H1 (cell line): ENCODE data around the gene NCOA6. TPM values are rescaled to one million over a fixed set of nuclear protein-coding genes. Genes with fewer than 3 reads are reported as not detected.

ENCODE experiments used
- CTCF ChIA-PET: fragments of 300-600 bp; sonication (Branson Sonifier 250); formaldehyde crosslinking; loops from one replicate; lab custom pipeline; 2021; ENCODE audit not compliant: partially characterized antibody; lab: Charles Lee
- POLR2A ChIA-PET: fragments of 300-600 bp; sonication (Branson Sonifier 250); formaldehyde crosslinking; loops from one replicate; lab custom pipeline; 2021; ENCODE audit warnings: inconsistent platforms; ENCODE audit not compliant: partially characterized antibody; lab: Charles Lee
- DNase-seq, 2 experiments: peaks; one replicate each; pipeline versions ENCODE4 v3.0.0 to v3.0.0-alpha.2; 2010 to 2022; ENCODE audit warnings: low spot score in 2 of 2, low read depth in 1 of 2, mixed read lengths in 1 of 2
- FAIRE-seq: peaks from 2 replicates; lab custom pipeline; 2011; peaks lifted over from hg19 to GRCh38; lab: Jason Lieb, UNC
- H2AFZ ChIP-seq: 2 replicates; pipeline ENCODE4 v1.8.1; 2012; ENCODE audit warnings: low read length, inconsistent platforms
- H2AK5ac ChIP-seq: 2 replicates; pipeline ENCODE4 v1.6.1; 2013; ENCODE audit warnings: low read depth, low read length
- H2BK120ac ChIP-seq: replicated peaks from 2 replicates; pipeline ENCODE3; 2013; ENCODE audit warnings: low read depth, low read length, inconsistent platforms
- H2BK12ac ChIP-seq: 2 replicates; pipeline ENCODE4 v1.6.1; 2013; ENCODE audit warnings: low read depth, low read length
- H2BK15ac ChIP-seq: 2 replicates; pipeline ENCODE4 v1.6.1; 2013; ENCODE audit warnings: low read length
- H2BK20ac ChIP-seq: 2 replicates; pipeline ENCODE4 v1.6.1; 2013; ENCODE audit warnings: low read length
- H2BK5ac ChIP-seq: 2 replicates; pipeline ENCODE4 v1.6.1; 2013; ENCODE audit warnings: low read depth, low read length
- H3K14ac ChIP-seq: 2 replicates; pipeline ENCODE4 v1.6.1; 2013; ENCODE audit warnings: inconsistent platforms; ENCODE audit not compliant: insufficient read length
- H3K18ac ChIP-seq: 2 replicates; pipeline ENCODE4 v1.6.1; 2013; ENCODE audit warnings: low read length; ENCODE audit errors: extremely low read depth
- H3K23ac ChIP-seq: 2 replicates; pipeline ENCODE4 v1.6.1; 2013; ENCODE audit warnings: inconsistent platforms; ENCODE audit not compliant: insufficient read length
- H3K23me2 ChIP-seq: 2 replicates; pipeline ENCODE4 v1.6.1; 2013; ENCODE audit warnings: low read depth, low read length
- H3K27ac ChIP-seq: 2 replicates; pipeline ENCODE4 v1.6.1; 2011; ENCODE audit warnings: low read depth, low read length, inconsistent platforms
- H3K27me3 ChIP-seq, 4 experiments: replicated peaks in 1 of 4; 1 replicate in 1 of 4; 2 replicates in 3 of 4; pipeline versions ENCODE4 v1.6.1 to v1.8.1; 2011 to 2013; ENCODE audit warnings: low read length in 3 of 4, mild to moderate bottlenecking in 3 of 4, inconsistent platforms in 2 of 4, mixed read lengths in 2 of 4, moderate library complexity in 1 of 4; ENCODE audit not compliant: control insufficient read depth in 3 of 4, insufficient read depth in 3 of 4; ENCODE audit errors: extremely low read depth in 1 of 4
- H3K36me3 ChIP-seq, 4 experiments: 2 replicates each; pipeline versions ENCODE4 v1.6.1 to v1.8.1; 2011 to 2013; ENCODE audit warnings: mild to moderate bottlenecking in 4 of 4, low read length in 3 of 4, moderate library complexity in 2 of 4, control low read depth in 1 of 4, inconsistent platforms in 1 of 4; ENCODE audit not compliant: insufficient read depth in 4 of 4, control insufficient read depth in 2 of 4
- H3K4ac ChIP-seq: replicated peaks from 2 replicates; pipeline ENCODE3; 2013; ENCODE audit warnings: low read length, low read depth, mixed read lengths, inconsistent platforms; ENCODE audit not compliant: insufficient read length
- H3K4me1 ChIP-seq, 4 experiments: replicated peaks in 1 of 4; 1 replicate in 1 of 4; 2 replicates in 3 of 4; pipeline versions ENCODE4 v1.6.1 to v1.8.1; 2011 to 2013; ENCODE audit warnings: low read length in 3 of 4, inconsistent platforms in 2 of 4, mixed read lengths in 1 of 4; ENCODE audit not compliant: insufficient read depth in 4 of 4, control insufficient read depth in 3 of 4
- H3K4me2 ChIP-seq, 2 experiments: 2 replicates each; pipeline versions ENCODE4 v1.6.1 to v1.8.1; 2011 to 2013; ENCODE audit warnings: low read depth in 2 of 2, low read length in 2 of 2, control low read depth in 1 of 2, inconsistent platforms in 1 of 2, mild to moderate bottlenecking in 1 of 2; ENCODE audit not compliant: insufficient read depth in 1 of 2
- H3K4me3 ChIP-seq, 4 experiments: fragments of 200-600, 300-600 bp in 1 of 4; sonication (generic), shearing (Covaris generic), sonication (Bioruptor Twin) in 1 of 4; 2 replicates each; pipeline versions ENCODE4 v1.5.1 to v1.8.1; 2011 to 2016; ENCODE audit warnings: low read length in 4 of 4, low read depth in 3 of 4, control low read depth in 2 of 4, inconsistent platforms in 2 of 4, mild to moderate bottlenecking in 2 of 4, mixed read lengths in 1 of 4, moderate library complexity in 1 of 4; ENCODE audit not compliant: insufficient read depth in 2 of 4; ENCODE audit errors: extremely low read depth in 1 of 4
- H3K56ac ChIP-seq: replicated peaks from 2 replicates; pipeline ENCODE3; 2013; ENCODE audit warnings: low read depth, mild to moderate bottlenecking, mixed read lengths, low read length, inconsistent platforms; ENCODE audit not compliant: insufficient read length
- H3K79me1 ChIP-seq: 2 replicates; pipeline ENCODE4 v1.6.1; 2013; ENCODE audit warnings: low read depth, low read length, control low read depth
- H3K79me2 ChIP-seq, 2 experiments: 2 replicates each; pipeline versions ENCODE4 v1.6.1 to v1.8.1; 2012 to 2013; ENCODE audit warnings: low read length in 2 of 2, mild to moderate bottlenecking in 2 of 2, inconsistent platforms in 1 of 2; ENCODE audit not compliant: insufficient read depth in 2 of 2, control insufficient read depth in 1 of 2
- H3K9ac ChIP-seq, 4 experiments: replicated peaks in 1 of 4; 1 replicate in 1 of 4; 2 replicates in 3 of 4; pipeline versions ENCODE4 v1.6.1 to v1.8.1; 2011 to 2013; ENCODE audit warnings: low read depth in 3 of 4, low read length in 3 of 4, control low read depth in 2 of 4, mild to moderate bottlenecking in 2 of 4, moderate library complexity in 2 of 4, inconsistent platforms in 1 of 4; ENCODE audit errors: extremely low read depth in 1 of 4
- H3K9me3 ChIP-seq, 2 experiments: 2 replicates each; pipeline versions ENCODE4 v1.6.1 to v1.8.1; 2012 to 2013; ENCODE audit warnings: mild to moderate bottlenecking in 2 of 2, moderate library complexity in 2 of 2, control low read depth in 1 of 2, inconsistent platforms in 1 of 2, low read depth in 1 of 2, low read length in 1 of 2, mixed read lengths in 1 of 2; ENCODE audit not compliant: insufficient read depth in 2 of 2
- H4K20me1 ChIP-seq, 2 experiments: replicated peaks in 1 of 2; 2 replicates each; pipeline versions ENCODE3 to v1.8.1; 2011 to 2013; ENCODE audit warnings: inconsistent platforms in 2 of 2, low read length in 2 of 2, mild to moderate bottlenecking in 1 of 2; ENCODE audit not compliant: insufficient read depth in 2 of 2, control insufficient read depth in 1 of 2
- H4K5ac ChIP-seq: 2 replicates; pipeline ENCODE4 v1.6.1; 2013; ENCODE audit warnings: low read length, low read depth, mixed read lengths, inconsistent platforms; ENCODE audit not compliant: insufficient read length
- H4K8ac ChIP-seq: 2 replicates; pipeline ENCODE4 v1.8.0; 2013; ENCODE audit warnings: mild to moderate bottlenecking, moderate library complexity, low read length, inconsistent platforms; ENCODE audit not compliant: insufficient read depth; ENCODE audit errors: extremely low read depth
- H4K91ac ChIP-seq: replicated peaks from 2 replicates; pipeline ENCODE3; 2013; ENCODE audit warnings: low read length, mixed read lengths, inconsistent platforms; ENCODE audit not compliant: insufficient read length
- CTBP2 ChIP-seq: IDR thresholded peaks from 2 replicates; pipeline ENCODE4 v1.7.0; 2011; ENCODE audit warnings: borderline replicate concordance, mild to moderate bottlenecking, moderate library complexity, mixed read lengths, low read length; ENCODE audit not compliant: insufficient read depth, insufficient read length
- RBBP5 ChIP-seq: IDR thresholded peaks from 2 replicates; pipeline ENCODE4 v1.7.1; 2012; ENCODE audit warnings: low read depth, mild to moderate bottlenecking, inconsistent platforms, low read length, moderate library complexity, borderline replicate concordance
- TEAD4 ChIP-seq: IDR thresholded peaks from 2 replicates; pipeline ENCODE4 v1.6.1; 2012; ENCODE audit warnings: low read depth, low read length, inconsistent platforms, mixed read lengths
- WGBS, 2 experiments: shearing (Covaris generic) in 1 of 2; methylation state at CpG; one replicate each; pipeline versions ENCODE4 v1.1.6 to v1.1.7; 2013 to 2015; ENCODE audit warnings: low lambda C conversion rate in 2 of 2, mixed read lengths in 2 of 2, inconsistent platforms in 1 of 2, low coverage in 1 of 2, missing lambda C conversion rate in 1 of 2; ENCODE audit not compliant: insufficient replicate concordance in 2 of 2, insufficient coverage in 1 of 2, insufficient read length in 1 of 2; ENCODE audit errors: extremely low coverage in 1 of 2, missing lambda C conversion rate in 1 of 2; 5-methylcytosine and 5-hydroxymethylcytosine counted together
- polyA plus RNA-seq, 7 experiments: library from polyadenylated mRNA; depleted of rRNA in 3 of 7; stranded (reverse) in 5 of 7; unstranded in 2 of 7; fragments of >200 nt in 5 of 7; fragments of 200-250 nt in 2 of 7; gene quantifications; 1 replicate in 5 of 7; 2 replicates in 1 of 7; 4 replicates in 1 of 7; pipeline versions ENCODE4 v1.2.1 to v1.2.3, GENCODE V29; 2011 to 2013; ENCODE audit warnings: missing spikeins in 2 of 7, mixed read lengths in 2 of 7
- total RNA-seq: library from RNA; stranded (reverse); fragmentation: NEBNext Ultra II Directional; extraction: Animal tissue kit (Norgen Biotek cat#: 25700); gene quantifications from 2 replicates; pipeline ENCODE4 v1.2.1, GENCODE V29; 2021

Gene NCOA6
- total and polyA plus RNA-seq, 2 of the 8 experiments (the other 6 are each of a cell fraction or from before 2014, with no cell fraction given) = 9.0 to 9.5 TPM

- FAIRE-seq = no peak
- CTCF ChIA-PET = interaction anchor here (0.9 to 1.3 kb wide), 4 partner anchors 9 to 32 kb away, joined by 3 to 5 read pairs (median 4); no protein-coding TSS in a partner anchor
- no peak overlapping the region for H2BK120ac ChIP-seq
- no peak for TF ChIP-seq RBBP5
- TF ChIP-seq TEAD4 = no peak
- no peak for TF ChIP-seq CTBP2
These were observed 36.1 kb upstream of the NCOA6 start for GRCh38 chr20:34861386-34862084.

More at GRCh38 chr20:34861386-34862084, 36.1 kb upstream of the NCOA6 start:
- Histone ChIP-seq H2BK12ac (no peak overlapping the region), H3K4me1 (peaks cover 5 to 15% (median 7%) of the 10 kb centered on the region in 4 experiments; a peak in 6 of 7 replicates), H3K9ac (no peak overlapping the region), H3K79me1 (no peaks in the 10 kb centered on the region), H3K36me3 (peaks cover 0 to 5% (median 4%) of the 10 kb centered on the region in 4 experiments; a peak in 6 of 8 replicates), H3K79me2 (no peaks in the 10 kb centered on the region), H3K4me3 (no peak overlapping the region), H2BK5ac (no peak overlapping the region), H3K56ac (no peak overlapping the region), H3K27me3 (no peaks in the 10 kb centered on the region; a peak in 1 of 7 replicates), H3K23ac (no peak overlapping the region), H3K18ac (no peak overlapping the region), H2BK20ac (no peak overlapping the region), H3K23me2 (peaks cover 2% of the 10 kb centered on the region; the same call in 1 of the 2 replicates), H3K14ac (no peak overlapping the region), H3K4me2 (no peak overlapping the region), H2BK15ac (no peak overlapping the region), H2AFZ (no peak overlapping the region), H3K27ac (no peak overlapping the region), H3K4ac (no peak overlapping the region), H4K8ac (no peak overlapping the region), H2AK5ac (no peak overlapping the region), H4K91ac (no peak overlapping the region), H4K5ac (no peak overlapping the region), H4K20me1 (no peaks in the 10 kb centered on the region), H3K9me3 (no peaks in the 10 kb centered on the region)
- POLR2A ChIA-PET = interaction anchor here (0.9 to 1.3 kb wide), 2 partner anchors 10 to 442 kb away, joined by 3 to 6 read pairs; no protein-coding TSS in a partner anchor
- WGBS, 2 experiments = 93% methylated on average over 7 of the region's 7 CpGs; no CpG with 5 or more reads in 1 of the 2 experiments
- no peak for DNase-seq
